Mesenchymal stem cell (in vitro differentiated cells and primary cell): ENCODE data around the gene ODAM.

Experiments used
- DNase-seq: peaks from one replicate; pipeline ENCODE4 v3.0.0-alpha.2; 2013
- H2AFZ ChIP-seq: one replicate; pipeline ENCODE4 v1.6.1; 2013; ENCODE audit warnings: low read depth, mild to moderate bottlenecking, control low read depth, inconsistent platforms, low read length, moderate library complexity
- H2AK5ac ChIP-seq: 2 replicates; pipeline ENCODE4 v1.6.1; 2013; ENCODE audit warnings: low read length, moderate library complexity, mild to moderate bottlenecking, inconsistent platforms; ENCODE audit not compliant: severe bottlenecking
- H2BK120ac ChIP-seq: one replicate; pipeline ENCODE4 v1.6.1; 2013; ENCODE audit warnings: low read depth, mild to moderate bottlenecking, inconsistent platforms, low read length, moderate library complexity
- H2BK12ac ChIP-seq, 2 experiments: one replicate each; pipeline ENCODE4 v1.6.1; 2013; ENCODE audit warnings: inconsistent platforms in 2 of 2, low read length in 2 of 2, mild to moderate bottlenecking in 2 of 2, moderate library complexity in 2 of 2, control low read depth in 1 of 2
- H2BK15ac ChIP-seq: one replicate; pipeline ENCODE4 v1.6.1; 2013; ENCODE audit warnings: mild to moderate bottlenecking, low read depth, inconsistent platforms; ENCODE audit not compliant: poor library complexity, severe bottlenecking
- H2BK5ac ChIP-seq: 2 replicates; pipeline ENCODE4 v1.6.1; 2013; ENCODE audit warnings: low read depth, mild to moderate bottlenecking, low read length, control low read depth, inconsistent platforms; ENCODE audit not compliant: poor library complexity, severe bottlenecking
- H3K14ac ChIP-seq, 2 experiments: one replicate each; pipeline ENCODE4 v1.6.1; 2013; ENCODE audit warnings: inconsistent platforms in 2 of 2, low read length in 2 of 2, control low read depth in 1 of 2, mild to moderate bottlenecking in 1 of 2, moderate library complexity in 1 of 2
- H3K18ac ChIP-seq, 2 experiments: one replicate each; pipeline ENCODE4 v1.6.1; 2013; ENCODE audit warnings: inconsistent platforms in 2 of 2, low read length in 2 of 2, control low read depth in 1 of 2, low read depth in 1 of 2, mild to moderate bottlenecking in 1 of 2
- H3K23ac ChIP-seq, 2 experiments: one replicate each; pipeline ENCODE4 v1.6.1; 2013; ENCODE audit warnings: inconsistent platforms in 2 of 2, low read length in 2 of 2, mild to moderate bottlenecking in 2 of 2, moderate library complexity in 2 of 2, control low read depth in 1 of 2
- H3K27ac ChIP-seq: 2 replicates; pipeline ENCODE4 v1.5.1; 2013; ENCODE audit warnings: mild to moderate bottlenecking, moderate library complexity, low read length, control low read depth, inconsistent platforms; ENCODE audit not compliant: poor library complexity, severe bottlenecking
- H3K27me3 ChIP-seq, 2 experiments: 2 replicates each; pipeline versions ENCODE4 v1.6.1 to v1.7.0; 2013; ENCODE audit warnings: low read length in 2 of 2, mild to moderate bottlenecking in 2 of 2, moderate library complexity in 2 of 2, control low read depth in 1 of 2, inconsistent platforms in 1 of 2; ENCODE audit not compliant: control insufficient read depth in 1 of 2, insufficient read depth in 1 of 2
- H3K36me3 ChIP-seq, 2 experiments: 2 replicates each; pipeline versions ENCODE4 v1.6.1 to v1.7.0; 2013; ENCODE audit warnings: low read length in 2 of 2, control low read depth in 1 of 2, inconsistent platforms in 1 of 2, low read depth in 1 of 2, mild to moderate bottlenecking in 1 of 2; ENCODE audit not compliant: insufficient read depth in 2 of 2, control insufficient read depth in 1 of 2
- H3K4ac ChIP-seq, 2 experiments: one replicate each; pipeline ENCODE4 v1.6.1; 2013; ENCODE audit warnings: inconsistent platforms in 2 of 2, low read length in 2 of 2, mild to moderate bottlenecking in 2 of 2, moderate library complexity in 2 of 2, control low read depth in 1 of 2, low read depth in 1 of 2
- H3K4me1 ChIP-seq: 2 replicates; pipeline ENCODE4 v1.6.1; 2013; ENCODE audit warnings: low read depth, low read length, control low read depth; ENCODE audit not compliant: control insufficient read depth, insufficient read depth
- H3K4me2 ChIP-seq: 2 replicates; pipeline ENCODE4 v1.6.1; 2013; ENCODE audit warnings: low read length, mild to moderate bottlenecking, inconsistent platforms; ENCODE audit not compliant: poor library complexity, severe bottlenecking
- H3K4me3 ChIP-seq, 2 experiments: 2 replicates each; pipeline versions ENCODE4 v1.5.1 to v1.7.0; 2013; ENCODE audit warnings: low read length in 2 of 2, mild to moderate bottlenecking in 2 of 2, control low read depth in 1 of 2, low read depth in 1 of 2; ENCODE audit not compliant: insufficient read depth in 1 of 2
- H3K79me1 ChIP-seq: replicated peaks from 2 replicates; pipeline ENCODE4 v1.6.1; 2013; ENCODE audit warnings: mild to moderate bottlenecking, control low read depth, low read length, inconsistent platforms; ENCODE audit not compliant: poor library complexity, severe bottlenecking
- H3K9ac ChIP-seq: 2 replicates; pipeline ENCODE4 v1.7.0; 2013; ENCODE audit warnings: mild to moderate bottlenecking, low read length, moderate library complexity
- H3K9me3 ChIP-seq: 2 replicates; pipeline ENCODE4 v1.7.0; 2013; ENCODE audit warnings: mild to moderate bottlenecking, low read length; ENCODE audit not compliant: control insufficient read depth
- H4K8ac ChIP-seq: one replicate; pipeline ENCODE4 v1.6.1; 2013; ENCODE audit warnings: inconsistent platforms, mild to moderate bottlenecking, low read length, moderate library complexity
- H4K91ac ChIP-seq: one replicate; pipeline ENCODE4 v1.6.1; 2013; ENCODE audit warnings: mild to moderate bottlenecking, low read length, inconsistent platforms
- WGBS: methylation state at CpG from one replicate; pipeline ENCODE4 v1.1.7; 2013; ENCODE audit warnings: mixed read lengths; 5-methylcytosine and 5-hydroxymethylcytosine counted together

The ODAM gene

DNA sequence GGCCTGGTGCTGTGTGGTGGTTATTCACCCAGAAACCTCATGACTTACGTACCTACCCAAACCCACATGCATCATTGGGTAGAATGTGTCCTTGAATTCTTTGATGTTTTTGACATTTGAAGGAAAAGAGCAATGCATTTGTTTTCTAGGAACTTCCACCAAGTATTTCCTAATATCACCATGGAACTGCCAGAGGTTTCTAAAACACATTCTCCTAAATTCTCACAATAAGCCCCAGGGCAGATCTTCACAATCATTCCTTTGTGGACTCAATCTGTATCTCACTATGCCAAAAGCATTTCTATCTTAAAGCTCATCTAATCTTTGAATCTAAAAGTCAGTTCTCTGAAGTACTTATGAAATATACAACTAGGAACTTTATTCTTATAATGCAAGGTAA is 8.3 kb upstream of the ODAM start:
- Histone ChIP-seq H3K4me1 (no peaks in the 10 kb centered on the region), H3K27me3 (no peaks in the 10 kb centered on the region), H2BK12ac (no peak overlapping the region), H3K14ac (no peak overlapping the region), H3K18ac (no peak overlapping the region), H3K4me3 (no peak overlapping the region), H3K4ac (no peak overlapping the region), H3K27ac (no peak overlapping the region), H3K4me2 (no peak overlapping the region), H4K91ac (no peak overlapping the region), H2AFZ (no peak overlapping the region), H3K79me1 (no peaks in the 10 kb centered on the region), H3K36me3 (no peaks in the 10 kb centered on the region), H4K8ac (no peak overlapping the region), H2BK5ac (no peak overlapping the region), H2AK5ac (no peak overlapping the region), H3K23ac (no peak overlapping the region), H2BK15ac (no peak overlapping the region), H3K9me3 (no peaks in the 10 kb centered on the region), H3K9ac (no peak overlapping the region), H2BK120ac (no peak overlapping the region)
- no peak for DNase-seq
- no CpG with 5 or more reads among the region's 1 CpG for WGBS

DNA sequence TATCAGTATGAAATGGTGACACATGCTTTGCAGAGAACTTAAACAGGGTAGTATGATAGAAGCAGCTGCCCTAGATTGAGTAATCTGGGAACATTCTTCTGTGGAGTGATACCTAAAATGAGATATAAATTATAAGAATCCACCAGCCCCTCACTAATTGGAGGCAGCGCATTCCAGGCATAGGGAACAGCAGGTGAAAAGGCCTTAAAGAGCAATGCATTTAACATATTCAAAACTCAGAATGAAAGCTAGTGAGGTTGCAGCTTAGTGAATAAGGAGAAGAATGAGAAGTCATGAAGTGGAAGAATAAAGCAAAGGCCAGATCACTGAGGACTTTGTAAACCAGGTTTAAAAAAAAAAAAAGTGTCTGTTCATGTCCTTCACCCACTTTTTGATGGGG is 4.9 kb upstream of the ODAM start:
- Histone ChIP-seq H2AK5ac (no peak overlapping the region), H3K14ac (no peak overlapping the region), H3K9ac (no peak overlapping the region), H3K4ac (no peak overlapping the region), H3K4me1 (no peaks in the 10 kb centered on the region), H4K8ac (no peak overlapping the region), H3K27ac (no peak overlapping the region), H3K4me2 (no peak overlapping the region), H2AFZ (no peak overlapping the region), H3K27me3 (no peaks in the 10 kb centered on the region), H2BK5ac (no peak overlapping the region), H3K79me1 (no peaks in the 10 kb centered on the region), H2BK12ac (no peak overlapping the region), H3K4me3 (no peak overlapping the region), H3K9me3 (no peaks in the 10 kb centered on the region), H3K18ac (no peak overlapping the region), H3K23ac (no peak overlapping the region), H2BK120ac (no peak overlapping the region), H4K91ac (no peak overlapping the region), H3K36me3 (no peaks in the 10 kb centered on the region), H2BK15ac (no peak overlapping the region)
- 100% methylated on average over 1 of the region's 1 CpG for WGBS
- no peak for DNase-seq

DNA sequence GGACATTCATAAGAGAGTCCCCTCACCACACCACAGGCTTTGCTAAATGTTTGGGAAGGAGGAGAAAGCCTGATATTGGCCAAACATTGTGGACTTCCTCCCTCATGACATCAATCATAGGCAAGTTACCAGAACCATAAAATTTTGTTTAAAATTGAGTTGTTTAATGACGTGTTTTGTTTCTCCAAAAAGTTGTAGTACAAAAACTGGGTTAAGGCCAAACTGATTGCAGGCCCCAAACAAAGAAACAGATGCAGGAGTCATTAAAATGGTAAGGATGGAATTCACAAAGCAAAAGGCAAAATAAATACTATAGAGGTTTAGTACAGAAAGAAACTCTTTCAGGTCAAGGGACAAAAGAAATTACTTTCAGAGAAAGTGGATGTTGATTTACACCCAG is 3.9 kb upstream of the ODAM start:
- Histone ChIP-seq H4K8ac (no peak overlapping the region), H3K27ac (no peak overlapping the region), H3K18ac (no peak overlapping the region), H3K9me3 (no peaks in the 10 kb centered on the region), H3K4me3 (no peak overlapping the region), H2AFZ (no peak overlapping the region), H3K4me2 (no peak overlapping the region), H2BK5ac (no peak overlapping the region), H3K27me3 (no peaks in the 10 kb centered on the region), H3K36me3 (no peaks in the 10 kb centered on the region), H3K9ac (no peak overlapping the region), H2AK5ac (no peak overlapping the region), H2BK120ac (no peak overlapping the region), H3K4me1 (no peaks in the 10 kb centered on the region), H4K91ac (no peak overlapping the region), H2BK12ac (no peak overlapping the region), H3K14ac (no peak overlapping the region), H3K4ac (no peak overlapping the region), H3K79me1 (no peaks in the 10 kb centered on the region), H3K23ac (no peak overlapping the region), H2BK15ac (no peak overlapping the region)
- DNase-seq, result no peak
- 40% methylated on average over 1 of the region's 1 CpG for WGBS

DNA sequence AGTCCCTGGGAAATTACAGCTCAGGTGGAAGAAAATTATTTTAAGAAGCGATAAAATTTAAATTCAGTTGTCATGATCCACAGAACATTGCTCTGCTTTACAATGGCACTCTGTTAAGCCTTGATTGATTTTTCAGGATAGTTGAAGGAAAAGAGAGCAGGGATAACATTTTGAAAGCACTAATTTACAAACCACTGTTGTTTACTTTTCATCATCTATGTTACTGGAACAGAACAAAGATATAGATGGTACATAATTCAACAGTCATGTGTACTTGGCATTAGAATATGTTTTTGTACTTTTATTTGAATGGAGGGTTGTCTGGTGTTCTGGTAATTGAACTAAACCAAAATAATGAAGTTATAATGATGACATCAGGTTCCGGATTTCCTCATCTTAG is 2.6 kb upstream of the ODAM start:
- no peak overlapping the region for H3K14ac ChIP-seq
- no peak overlapping the region for H3K9ac ChIP-seq
- no peak overlapping the region for H3K27ac ChIP-seq
- no peak overlapping the region for H4K8ac ChIP-seq
- H3K4me3 ChIP-seq, result no peak overlapping the region
- no peaks in the 10 kb centered on the region for H3K4me1 ChIP-seq
- no peak overlapping the region for H3K23ac ChIP-seq
- no peaks in the 10 kb centered on the region for H3K9me3 ChIP-seq
- H2BK12ac ChIP-seq, result no peak overlapping the region
- no peak for DNase-seq
- H2BK15ac ChIP-seq, result no peak overlapping the region
- H4K91ac ChIP-seq, result no peak overlapping the region
- no peak overlapping the region for H3K18ac ChIP-seq
- H2BK5ac ChIP-seq, result no peak overlapping the region
- H2AFZ ChIP-seq, result no peak overlapping the region
- no peaks in the 10 kb centered on the region for H3K79me1 ChIP-seq
- no peaks in the 10 kb centered on the region for H3K36me3 ChIP-seq
- 90% methylated on average over 2 of the region's 2 CpGs for WGBS
- no peaks in the 10 kb centered on the region for H3K27me3 ChIP-seq
- H3K4ac ChIP-seq, result no peak overlapping the region
- H3K4me2 ChIP-seq, result no peak overlapping the region
- H2BK120ac ChIP-seq, result no peak overlapping the region
- no peak overlapping the region for H2AK5ac ChIP-seq
